ENCODE data around the gene SLC7A8. TPM values are rescaled to one million over a fixed set of nuclear protein-coding genes. Genes with fewer than 3 reads are reported as not detected.
"Not testable (repeated sequence)": the region's sequence is repeated elsewhere in the genome, so short reads cannot be mapped to it uniquely, and the experiment has no call there.

Gene SLC7A8
- total RNA-seq, 2 experiments from 2014 or later, result 4.0 to 11.4 TPM

- POLR2A ChIA-PET, result interaction anchor here (0.5 to 1.0 kb wide), 2 partner anchors 17 to 920 kb away, joined by 3 to 4 read pairs; no protein-coding TSS in a partner anchor
Observed at GRCh38 chr14:23206422-23207145, 23.1 kb upstream of the SLC7A8 start.

GRCh38 chr14:23202001-23202400 lies 18.5 kb upstream of the SLC7A8 start:
- Histone ChIP-seq H2AFZ (ENCODE audit: low read length) (no peak overlapping the region), H4K20me1 (ENCODE audit: insufficient read depth, low read length) (no peaks in the 10 kb centered on the region), H3K9me2 (ENCODE audit: insufficient read depth, low read length) (no peaks in the 10 kb centered on the region), H3K36me3 (ENCODE audit: insufficient read depth, low read length) (no peaks in the 10 kb centered on the region), H3K4me3 (ENCODE audit: low read depth, low read length, poor library complexity, severe bottlenecking) (no peak overlapping the region), H3K9me3 (ENCODE audit: low read length) (no peaks in the 10 kb centered on the region), H3K79me2 (ENCODE audit: insufficient read depth, low read depth, low read length) (no peaks in the 10 kb centered on the region), H3K4me2 (ENCODE audit: low read length) (no peak overlapping the region), H3K4me1 (ENCODE audit: insufficient read depth, low read length, poor library complexity, severe bottlenecking) (no peaks in the 10 kb centered on the region), H3K27ac (ENCODE audit: low read depth, low read length, poor library complexity, severe bottlenecking) (no peak overlapping the region)
- no peak for DNase-seq (ENCODE audit: low spot score)
- intact Hi-C loops (cut with micrococcal nuclease; ENCODE audit: unreplicated experiment), result no loop called here
- BruUV-seq (replicated peaks), result no TSS peak
- POLR2A ChIA-PET, result no interaction called here
- TF ChIP-seq CTCF (conservative IDR thresholded peaks at IDR 0.05; ENCODE audit: low read length) (no peak), EZH2phosphoT487 (IDR thresholded peaks at IDR 0.05; ENCODE audit: borderline replicate concordance, low read depth, low read length) (no peak)
- CTCF ChIA-PET (ENCODE audit: unreplicated experiment), result no interaction called here

More at GRCh38 chr14:23206422-23207145, 23.1 kb upstream of the SLC7A8 start:
- no peaks in the 10 kb centered on the region for H3K36me3 ChIP-seq (ENCODE audit: insufficient read depth, low read length)
- no peaks in the 10 kb centered on the region for H4K20me1 ChIP-seq (ENCODE audit: insufficient read depth, low read length)
- no peaks in the 10 kb centered on the region for H3K79me2 ChIP-seq (ENCODE audit: insufficient read depth, low read depth, low read length)
- no peaks in the 10 kb centered on the region for H3K9me2 ChIP-seq (ENCODE audit: insufficient read depth, low read length)
- no TSS peak for BruUV-seq (replicated peaks)
- no peak overlapping the region for H3K27ac ChIP-seq (ENCODE audit: low read depth, low read length, poor library complexity, severe bottlenecking)
- no peak for DNase-seq (ENCODE audit: low spot score)
- H3K4me1 ChIP-seq (ENCODE audit: insufficient read depth, low read length, poor library complexity, severe bottlenecking), result no peaks in the 10 kb centered on the region
- no peak for TF ChIP-seq CTCF (conservative IDR thresholded peaks at IDR 0.05; ENCODE audit: low read length)
- no peak for TF ChIP-seq EZH2phosphoT487 (IDR thresholded peaks at IDR 0.05; ENCODE audit: borderline replicate concordance, low read depth, low read length)
- no peak overlapping the region for H3K4me2 ChIP-seq (ENCODE audit: low read length)
- H3K9me3 ChIP-seq (ENCODE audit: low read length), result no peaks in the 10 kb centered on the region
- CTCF ChIA-PET (ENCODE audit: unreplicated experiment), result no interaction called here
- H2AFZ ChIP-seq (ENCODE audit: low read length), result no peak overlapping the region
- intact Hi-C loops (cut with micrococcal nuclease; ENCODE audit: unreplicated experiment), result no loop called here
- no peak overlapping the region for H3K4me3 ChIP-seq (ENCODE audit: low read depth, low read length, poor library complexity, severe bottlenecking)

GRCh38 chr14:23199141-23199540 lies 15.7 kb upstream of the SLC7A8 start:
- H4K20me1 ChIP-seq (ENCODE audit: insufficient read depth, low read length); H3K9me2 ChIP-seq (ENCODE audit: insufficient read depth, low read length); H3K36me3 ChIP-seq (ENCODE audit: insufficient read depth, low read length); H3K9me3 ChIP-seq (ENCODE audit: low read length); H3K4me3 ChIP-seq (ENCODE audit: low read depth, low read length, poor library complexity, severe bottlenecking); H3K4me2 ChIP-seq (ENCODE audit: low read length); H3K4me1 ChIP-seq (ENCODE audit: insufficient read depth, low read length, poor library complexity, severe bottlenecking); DNase-seq (ENCODE audit: low spot score); H3K79me2 ChIP-seq (ENCODE audit: insufficient read depth, low read depth, low read length); H2AFZ ChIP-seq (ENCODE audit: low read length); BruUV-seq (replicated peaks); CTCF ChIA-PET (ENCODE audit: unreplicated experiment); H3K27ac ChIP-seq (ENCODE audit: low read depth, low read length, poor library complexity, severe bottlenecking); intact Hi-C loops (cut with micrococcal nuclease; ENCODE audit: unreplicated experiment): not testable (repeated sequence)
- POLR2A ChIA-PET, result interaction anchor here (0.7 to 1.2 kb wide), 4 partner anchors 10 to 917 kb away, joined by 3 to 7 read pairs (median 3); no protein-coding TSS in a partner anchor

- H3K9me3 ChIP-seq (ENCODE audit: low read length); H2AFZ ChIP-seq (ENCODE audit: low read length); H3K4me1 ChIP-seq (ENCODE audit: insufficient read depth, low read length, poor library complexity, severe bottlenecking); intact Hi-C loops (cut with micrococcal nuclease; ENCODE audit: unreplicated experiment); H3K4me3 ChIP-seq (ENCODE audit: low read depth, low read length, poor library complexity, severe bottlenecking); H3K9me2 ChIP-seq (ENCODE audit: insufficient read depth, low read length); BruUV-seq (replicated peaks); H3K4me2 ChIP-seq (ENCODE audit: low read length); H3K27ac ChIP-seq (ENCODE audit: low read depth, low read length, poor library complexity, severe bottlenecking); CTCF ChIA-PET (ENCODE audit: unreplicated experiment); DNase-seq (ENCODE audit: low spot score); H3K79me2 ChIP-seq (ENCODE audit: insufficient read depth, low read depth, low read length); H4K20me1 ChIP-seq (ENCODE audit: insufficient read depth, low read length); H3K36me3 ChIP-seq (ENCODE audit: insufficient read depth, low read length): not testable (repeated sequence)
- POLR2A ChIA-PET, result interaction anchor here (0.6 kb wide), 1 partner anchor 9 kb away, joined by 3 read pairs; no protein-coding TSS in a partner anchor
Observed at GRCh38 chr14:23196487-23196886, 13.0 kb upstream of the SLC7A8 start.
